ENCODE data around the gene TNIP1. TPM values are rescaled to one million over a fixed set of nuclear protein-coding genes. Genes with fewer than 3 reads are reported as not detected.

Gene TNIP1
- total RNA-seq, 4 donors from 2014 or later, result 112 to 228 (median 188) TPM

DNA sequence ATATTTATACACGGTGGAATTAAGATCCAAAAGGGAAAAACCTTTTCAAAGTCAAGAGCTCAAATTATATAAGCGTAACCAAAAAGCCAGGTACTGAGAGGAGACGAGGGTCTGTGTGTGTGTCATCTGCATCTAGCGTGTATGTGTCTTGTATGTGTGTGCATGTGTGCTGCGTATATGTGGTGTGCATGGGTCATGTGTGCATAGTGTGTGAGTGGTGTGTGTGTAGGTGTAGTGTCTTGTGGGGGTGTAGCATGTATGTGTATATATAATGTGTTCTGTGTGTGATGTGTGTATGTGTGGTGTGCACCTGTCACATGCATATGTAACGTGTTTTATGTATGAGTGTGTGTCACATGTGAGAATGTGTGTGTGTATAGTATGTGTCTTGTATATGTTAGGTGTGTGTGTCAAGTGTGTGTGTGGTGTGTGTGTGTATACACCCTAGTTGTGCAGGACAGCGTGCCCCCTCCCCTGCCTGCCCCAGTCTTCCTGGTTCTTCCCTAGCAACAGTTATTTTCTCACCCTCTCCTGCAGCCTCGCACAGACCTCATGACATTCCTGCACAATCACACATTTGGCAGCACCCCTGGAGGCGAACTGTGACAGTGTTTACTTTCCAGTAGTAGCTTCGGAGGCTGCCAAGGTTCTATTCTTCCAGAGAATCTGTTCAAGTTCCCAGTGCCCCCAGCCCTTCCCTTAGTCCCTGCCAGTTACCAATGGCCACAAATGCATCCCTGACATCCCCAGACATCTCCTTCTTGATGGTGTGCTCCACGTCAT, 27.1 kb upstream of the TNIP1 start:
- intact Hi-C loops (cut with DNase I; ENCODE audit: low total_unique reads), result no loop called here
- TF ChIP-seq, protein P1, sequence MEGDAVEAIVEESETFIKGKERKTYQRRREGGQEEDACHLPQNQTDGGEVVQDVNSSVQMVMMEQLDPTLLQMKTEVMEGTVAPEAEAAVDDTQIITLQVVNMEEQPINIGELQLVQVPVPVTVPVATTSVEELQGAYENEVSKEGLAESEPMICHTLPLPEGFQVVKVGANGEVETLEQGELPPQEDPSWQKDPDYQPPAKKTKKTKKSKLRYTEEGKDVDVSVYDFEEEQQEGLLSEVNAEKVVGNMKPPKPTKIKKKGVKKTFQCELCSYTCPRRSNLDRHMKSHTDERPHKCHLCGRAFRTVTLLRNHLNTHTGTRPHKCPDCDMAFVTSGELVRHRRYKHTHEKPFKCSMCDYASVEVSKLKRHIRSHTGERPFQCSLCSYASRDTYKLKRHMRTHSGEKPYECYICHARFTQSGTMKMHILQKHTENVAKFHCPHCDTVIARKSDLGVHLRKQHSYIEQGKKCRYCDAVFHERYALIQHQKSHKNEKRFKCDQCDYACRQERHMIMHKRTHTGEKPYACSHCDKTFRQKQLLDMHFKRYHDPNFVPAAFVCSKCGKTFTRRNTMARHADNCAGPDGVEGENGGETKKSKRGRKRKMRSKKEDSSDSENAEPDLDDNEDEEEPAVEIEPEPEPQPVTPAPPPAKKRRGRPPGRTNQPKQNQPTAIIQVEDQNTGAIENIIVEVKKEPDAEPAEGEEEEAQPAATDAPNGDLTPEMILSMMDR (IDR thresholded peaks at IDR 0.05 in 4 of 5, conservative IDR thresholded peaks at IDR 0.05 in 1 of 5), result no peak
- no peak for TF ChIP-seq POLR2A (IDR thresholded peaks at IDR 0.05)
- Histone ChIP-seq H3K36me3 (peaks cover 0 to 27% of the 10 kb centered on the region in 2 donors), H3K9me3 (no peaks in the 10 kb centered on the region), H3K4me1 (peaks cover 39 to 45% of the 10 kb centered on the region in 2 donors), H3K4me3 (no peak overlapping the region), H3K27ac (peak overlapping the region; percentile 58 to 88 (median 79)), H3K27me3 (no peaks in the 10 kb centered on the region)
- DNase-seq (peak in 1 of 2 donors; percentile 55), ATAC-seq (peak in 1 of 2 donors; percentile 55)
- in situ Hi-C loops (cut with MboI; ENCODE audit: low sequenced_read_pairs in 4 of 4), result no loop called here

GRCh38 chr5:151107084-151107483, 26.2 kb upstream of the TNIP1 start:
- no peak for TF ChIP-seq POLR2A (IDR thresholded peaks at IDR 0.05)
- TF ChIP-seq, protein P1 (IDR thresholded peaks at IDR 0.05 in 4 of 5, conservative IDR thresholded peaks at IDR 0.05 in 1 of 5), result no peak
- H3K4me1 ChIP-seq, result peaks cover 39 to 45% of the 10 kb centered on the region in 2 donors
- intact Hi-C loops (cut with DNase I; ENCODE audit: low total_unique reads), result no loop called here

DNA sequence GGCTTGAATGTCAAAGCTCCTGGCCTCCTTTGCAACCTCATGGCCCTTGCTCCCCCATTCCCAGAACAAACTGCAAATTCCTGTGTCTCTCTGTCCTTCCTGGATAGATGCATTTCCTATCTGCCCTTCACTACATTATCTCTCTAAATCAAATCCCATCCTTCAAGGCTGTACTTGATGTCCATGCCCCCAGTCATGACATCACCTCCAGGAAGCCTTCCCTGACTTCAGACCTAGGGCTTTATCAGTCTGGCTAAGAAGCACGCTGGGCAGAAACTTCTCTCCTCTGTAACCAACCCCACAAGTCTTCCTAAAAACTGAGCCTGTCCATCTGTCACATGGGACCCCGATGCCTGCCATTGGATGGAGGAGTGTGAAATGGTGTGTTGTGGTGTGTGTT, 25.7 kb upstream of the TNIP1 start:
- Histone ChIP-seq H3K27me3 (no peaks in the 10 kb centered on the region), H3K4me1 (peaks cover 44 to 50% of the 10 kb centered on the region in 2 donors), H3K27ac (no peak overlapping the region), H3K36me3 (peaks cover 0 to 27% of the 10 kb centered on the region in 2 donors), H3K4me3 (no peak overlapping the region), H3K9me3 (no peaks in the 10 kb centered on the region)
- in situ Hi-C loops (cut with MboI; ENCODE audit: low sequenced_read_pairs in 4 of 4) (no loop called here), intact Hi-C loops (cut with DNase I; ENCODE audit: low total_unique reads) (no loop called here)
- TF ChIP-seq, protein P1 (IDR thresholded peaks at IDR 0.05 in 4 of 5, conservative IDR thresholded peaks at IDR 0.05 in 1 of 5), result no peak
- no peak for TF ChIP-seq POLR2A (IDR thresholded peaks at IDR 0.05)
- ATAC-seq (no peak), DNase-seq (no peak)

More at GRCh38 chr5:151107084-151107483, 26.2 kb upstream of the TNIP1 start:
- peaks cover 0 to 27% of the 10 kb centered on the region in 2 donors for H3K36me3 ChIP-seq
- H3K4me3 ChIP-seq, result no peak overlapping the region
- no peaks in the 10 kb centered on the region for H3K9me3 ChIP-seq
- H3K27me3 ChIP-seq, result no peaks in the 10 kb centered on the region
- in situ Hi-C loops (cut with MboI; ENCODE audit: low sequenced_read_pairs in 4 of 4), result no loop called here
- no peak for DNase-seq
- no peak for ATAC-seq
- no peak overlapping the region for H3K27ac ChIP-seq

DNA sequence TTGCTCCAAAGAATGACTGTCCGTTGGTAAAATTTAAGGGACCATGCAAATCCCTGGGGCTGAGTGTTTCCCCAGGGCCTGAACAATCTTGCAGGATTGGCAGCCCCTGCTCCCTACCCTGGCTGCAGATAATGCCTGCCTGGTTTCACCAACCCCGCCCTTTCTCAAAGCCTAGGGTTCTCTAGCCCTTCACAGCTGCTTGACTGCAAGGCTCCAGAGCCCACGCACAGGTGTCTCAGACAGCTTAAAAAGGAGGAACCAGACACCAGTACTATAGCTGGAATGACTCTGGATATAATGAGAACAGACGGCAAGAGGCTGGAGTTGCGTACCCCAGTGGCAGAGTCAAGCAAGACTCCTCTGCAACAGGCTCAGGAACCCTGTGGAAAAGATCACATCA, 25.2 kb upstream of the TNIP1 start:
- Histone ChIP-seq H3K4me1 (peaks cover 45 to 50% of the 10 kb centered on the region in 2 donors), H3K27ac (peak overlapping the region in 1 of 4 donors; percentile 13), H3K36me3 (peaks cover 0 to 27% of the 10 kb centered on the region in 2 donors), H3K9me3 (no peaks in the 10 kb centered on the region), H3K27me3 (no peaks in the 10 kb centered on the region), H3K4me3 (no peak overlapping the region)
- DNase-seq, result no peak
- intact Hi-C loops (cut with DNase I; ENCODE audit: low total_unique reads), result no loop called here
- ATAC-seq, result no peak
- in situ Hi-C loops (cut with MboI; ENCODE audit: low sequenced_read_pairs in 4 of 4), result no loop called here
- TF ChIP-seq POLR2A (IDR thresholded peaks at IDR 0.05), result no peak

DNA sequence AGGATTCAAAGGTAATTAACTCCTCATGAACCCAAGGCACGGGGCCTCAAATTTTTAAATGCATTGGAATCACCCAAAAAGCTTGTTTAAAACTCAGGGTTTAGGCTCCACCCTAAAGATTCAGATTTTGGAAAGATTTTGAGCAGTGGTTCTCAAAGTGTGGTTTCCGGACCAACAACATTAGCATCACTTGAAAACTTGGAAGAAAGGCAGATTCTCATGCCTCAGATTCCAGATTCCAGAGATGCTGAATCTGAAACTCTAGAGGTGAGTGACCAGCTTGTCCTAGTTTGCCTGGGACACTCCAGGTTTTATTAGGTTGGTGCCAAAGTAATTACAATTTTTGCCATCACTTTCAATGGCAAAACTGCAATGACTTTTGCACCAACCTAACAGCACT, 24.7 kb upstream of the TNIP1 start:
- Histone ChIP-seq H3K36me3 (peaks cover 0 to 27% of the 10 kb centered on the region in 2 donors), H3K27ac (peak overlapping the region in 3 of 4 donors; percentile 3 to 27 (median 26)), H3K4me1 (peaks cover 45 to 50% of the 10 kb centered on the region in 2 donors), H3K27me3 (no peaks in the 10 kb centered on the region), H3K4me3 (no peak overlapping the region), H3K9me3 (no peaks in the 10 kb centered on the region)
- intact Hi-C loops (cut with DNase I; ENCODE audit: low total_unique reads) (no loop called here), in situ Hi-C loops (cut with MboI; ENCODE audit: low sequenced_read_pairs in 4 of 4) (no loop called here)
- ATAC-seq (no peak), DNase-seq (no peak)
- TF ChIP-seq POLR2A (IDR thresholded peaks at IDR 0.05), result no peak

All from gastrocnemius medialis (tissue), 4 donors.